H54 (cell line): ENCODE data around the gene SETBP1.

Experiments used
- DNase-seq: peaks from one replicate; pipeline ENCODE4 v3.0.0; 2011; ENCODE audit warnings: low spot score, mixed read lengths; ENCODE audit not compliant: insufficient read length
- FAIRE-seq: peaks from 3 replicates; lab custom pipeline; 2011; peaks lifted over from hg19 to GRCh38; lab: Jason Lieb, UNC
- POLR2A ChIP-seq: IDR thresholded peaks from 2 replicates; pipeline ENCODE4 v1.6.1; 2011; ENCODE audit warnings: low read depth, mild to moderate bottlenecking, low read length

SETBP1 gene

DNA sequence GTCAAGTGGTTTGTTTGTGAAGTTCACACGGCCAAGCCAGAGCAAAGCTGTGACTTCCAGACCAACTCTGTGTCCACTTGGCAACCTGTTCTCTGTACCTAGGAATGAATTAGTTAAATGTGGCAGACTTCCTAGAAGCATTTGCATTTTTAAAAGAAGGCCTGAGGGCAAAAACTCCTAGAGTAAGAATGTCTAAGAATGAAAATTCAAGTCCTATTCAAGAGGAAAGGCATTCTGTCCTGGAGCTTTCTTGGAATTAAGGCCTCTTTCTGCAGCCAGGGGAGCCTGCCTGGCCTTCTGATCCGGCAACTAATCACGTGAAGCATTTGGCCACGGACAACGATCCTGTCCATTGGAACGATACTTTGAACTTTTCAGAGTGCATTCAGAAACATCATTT is 155.0 kb downstream of the SETBP1 start:
- FAIRE-seq = no peak
- TF ChIP-seq POLR2A = no peak
- no peak for DNase-seq

GRCh38 chr18:44836263-44836662 is 155.6 kb downstream of the SETBP1 start:
- FAIRE-seq (no peak), DNase-seq (no peak)
- TF ChIP-seq POLR2A = no peak

DNA sequence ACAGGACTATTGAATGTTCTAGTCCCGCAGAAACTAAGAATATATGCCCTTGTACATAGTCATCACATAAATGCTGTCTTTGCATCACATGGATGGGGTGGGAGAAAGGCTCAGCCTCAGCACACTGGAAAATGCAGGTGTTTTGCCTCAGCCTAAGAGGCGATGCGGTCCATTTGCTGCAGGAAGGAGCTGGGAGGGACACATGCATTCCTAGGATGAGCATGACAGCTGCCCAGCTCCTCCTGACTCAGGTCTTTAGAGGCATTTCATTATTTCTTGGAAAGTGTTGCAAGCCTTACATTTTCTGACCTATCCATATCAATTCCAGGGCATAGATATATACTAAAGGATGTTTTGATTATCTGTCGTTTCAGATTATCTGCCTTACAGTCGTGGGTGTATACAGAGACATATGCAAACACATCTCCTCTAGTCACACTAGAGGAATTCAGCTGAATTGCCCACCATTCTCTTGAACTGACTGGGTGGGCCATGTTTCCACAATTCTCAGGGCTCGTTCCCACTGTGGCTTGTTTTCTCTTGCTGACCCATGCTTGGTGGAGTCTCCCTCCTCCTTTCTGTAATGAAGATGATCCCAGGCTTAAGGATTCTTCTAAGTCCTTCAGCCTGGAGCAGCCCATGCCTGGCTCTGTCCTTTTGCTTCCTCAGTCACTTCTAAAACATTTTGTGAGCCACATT is 156.9 kb downstream of the SETBP1 start:
- no peak for FAIRE-seq
- no peak for DNase-seq
- no peak for TF ChIP-seq POLR2A

GRCh38 chr18:44838971-44839666 is 158.4 kb downstream of the SETBP1 start:
- TF ChIP-seq POLR2A = no peak
- DNase-seq (peak; percentile 3), FAIRE-seq (no peak)

DNA sequence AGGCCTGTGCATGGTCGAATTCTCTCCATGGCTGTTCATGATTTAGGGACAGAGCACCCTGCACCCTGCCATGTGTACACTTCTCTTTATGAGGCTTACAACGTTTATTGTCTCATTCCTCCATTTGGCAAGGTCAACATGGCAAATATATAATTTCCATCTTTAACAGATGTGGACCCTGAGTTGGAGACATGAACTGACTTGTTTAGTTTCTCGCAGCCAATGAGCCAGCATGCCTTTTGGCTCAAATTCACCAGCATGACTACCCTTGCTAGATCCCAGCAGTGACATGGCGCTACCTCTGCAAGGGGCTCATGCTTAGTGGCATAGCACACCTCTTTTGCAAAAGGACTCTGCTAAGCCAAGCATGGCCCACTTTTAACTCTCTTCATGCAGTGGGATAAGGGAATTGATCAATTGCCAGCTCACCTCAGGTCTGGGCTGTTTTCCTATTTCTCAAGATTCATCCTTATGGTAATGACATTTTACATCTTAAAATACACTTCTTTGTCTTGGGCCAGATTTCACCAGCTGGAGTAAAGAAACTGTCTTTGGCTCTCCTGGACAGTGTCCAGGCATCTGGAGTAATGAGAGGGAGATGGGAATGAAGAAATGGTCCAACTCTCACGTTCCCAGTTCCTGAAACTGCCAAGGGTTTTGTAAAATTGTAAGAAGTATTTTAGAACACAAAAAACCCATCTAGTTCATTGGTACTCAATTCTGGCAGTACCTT is 159.5 kb downstream of the SETBP1 start:
- DNase-seq (no peak), FAIRE-seq (no peak)
- no peak for TF ChIP-seq POLR2A

GRCh38 chr18:44841221-44841620 is 160.5 kb downstream of the SETBP1 start:
- DNase-seq = no peak
- FAIRE-seq = no peak
- TF ChIP-seq POLR2A = no peak

DNA sequence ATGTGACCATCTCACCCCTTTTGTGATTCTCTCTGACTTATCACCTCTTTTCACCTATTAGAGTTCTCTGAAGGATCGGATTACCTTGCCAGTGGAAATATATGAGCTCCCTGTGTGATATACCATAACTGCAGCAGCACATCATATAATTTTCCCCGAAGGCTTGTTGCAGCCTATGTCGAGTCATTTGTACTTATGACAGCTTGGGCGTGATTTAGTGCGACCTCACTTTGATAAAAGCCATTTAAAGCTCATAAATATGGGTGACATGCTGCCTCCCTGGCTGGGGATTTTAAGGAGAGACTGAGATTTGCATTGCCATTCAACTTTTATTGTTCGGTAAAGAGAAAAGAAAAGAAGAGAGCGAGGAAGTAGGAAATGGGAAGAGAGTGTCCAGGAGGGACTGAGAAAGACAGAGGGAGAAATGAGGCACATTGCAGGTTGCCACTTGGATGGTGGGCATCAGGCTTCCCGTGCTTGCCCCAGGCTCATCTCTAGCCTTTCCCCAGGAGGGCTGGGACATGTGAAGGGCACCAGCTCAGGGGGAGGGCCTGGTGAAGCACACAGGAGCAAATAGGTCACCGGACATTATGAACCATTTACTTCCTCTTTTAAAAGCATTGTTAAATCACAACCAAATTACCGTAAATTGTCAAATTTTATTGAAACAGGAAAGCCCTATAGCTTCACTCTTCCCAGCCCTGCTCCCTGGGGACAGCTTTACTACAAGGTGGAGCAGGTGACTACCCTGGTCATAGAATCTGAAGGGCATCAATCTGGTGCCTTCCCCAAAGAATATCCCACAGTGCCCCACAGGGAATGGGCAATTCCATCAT is 161.3 kb downstream of the SETBP1 start:
- FAIRE-seq (no peak), DNase-seq (no peak)
- TF ChIP-seq POLR2A = no peak

GRCh38 chr18:44842588-44843412 is 162.1 kb downstream of the SETBP1 start:
- no peak for TF ChIP-seq POLR2A
- DNase-seq (no peak), FAIRE-seq (no peak)

- no peak for TF ChIP-seq POLR2A
- no peak for FAIRE-seq
- no peak for DNase-seq
These were observed 163.8 kb downstream of the SETBP1 start for GRCh38 chr18:44844486-44844885.

- TF ChIP-seq POLR2A = no peak
- no peak for DNase-seq
- FAIRE-seq = no peak
These were observed 165.8 kb downstream of the SETBP1 start for GRCh38 chr18:44846450-44846849.

- FAIRE-seq = no peak
- DNase-seq = no peak
- no peak for TF ChIP-seq POLR2A
These were observed 168.1 kb downstream of the SETBP1 start for GRCh38 chr18:44848644-44849335.

DNA sequence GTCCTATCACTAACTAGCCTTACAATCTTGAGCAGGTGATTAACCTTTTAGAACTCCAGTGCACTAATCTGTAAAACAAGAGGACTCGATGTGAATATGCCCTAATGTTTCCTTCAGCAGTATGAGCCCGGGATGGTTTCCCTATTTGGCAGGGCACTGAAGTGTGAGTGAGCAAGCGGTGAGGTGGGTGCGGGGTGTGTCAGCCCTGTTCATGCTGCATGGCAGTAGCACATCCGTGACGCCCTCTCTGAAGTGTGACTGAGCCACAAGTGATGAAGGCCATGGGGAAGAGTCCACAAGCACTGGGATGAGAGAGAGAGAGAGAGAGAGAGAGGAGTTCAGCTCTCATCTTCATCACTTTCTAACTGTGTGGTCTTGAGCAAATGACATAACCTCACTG is 168.7 kb downstream of the SETBP1 start:
- no peak for TF ChIP-seq POLR2A
- FAIRE-seq (no peak), DNase-seq (no peak)
